GM19351 (cell line): Measurements from ENCODE around the gene PCP4L1.
"Not testable (repeated sequence)": the region's sequence is repeated elsewhere in the genome, so short reads cannot be mapped to it uniquely, and the experiment has no call there.

ENCODE experiments used
- ATAC-seq: cut with Tn5 transposase; IDR thresholded peaks from one replicate; pipeline ENCODE4 v1.9.1; 2021; ENCODE audit warnings: mild to moderate bottlenecking, moderate library complexity; ENCODE audit not compliant: unreplicated experiment

PCP4L1 gene

DNA sequence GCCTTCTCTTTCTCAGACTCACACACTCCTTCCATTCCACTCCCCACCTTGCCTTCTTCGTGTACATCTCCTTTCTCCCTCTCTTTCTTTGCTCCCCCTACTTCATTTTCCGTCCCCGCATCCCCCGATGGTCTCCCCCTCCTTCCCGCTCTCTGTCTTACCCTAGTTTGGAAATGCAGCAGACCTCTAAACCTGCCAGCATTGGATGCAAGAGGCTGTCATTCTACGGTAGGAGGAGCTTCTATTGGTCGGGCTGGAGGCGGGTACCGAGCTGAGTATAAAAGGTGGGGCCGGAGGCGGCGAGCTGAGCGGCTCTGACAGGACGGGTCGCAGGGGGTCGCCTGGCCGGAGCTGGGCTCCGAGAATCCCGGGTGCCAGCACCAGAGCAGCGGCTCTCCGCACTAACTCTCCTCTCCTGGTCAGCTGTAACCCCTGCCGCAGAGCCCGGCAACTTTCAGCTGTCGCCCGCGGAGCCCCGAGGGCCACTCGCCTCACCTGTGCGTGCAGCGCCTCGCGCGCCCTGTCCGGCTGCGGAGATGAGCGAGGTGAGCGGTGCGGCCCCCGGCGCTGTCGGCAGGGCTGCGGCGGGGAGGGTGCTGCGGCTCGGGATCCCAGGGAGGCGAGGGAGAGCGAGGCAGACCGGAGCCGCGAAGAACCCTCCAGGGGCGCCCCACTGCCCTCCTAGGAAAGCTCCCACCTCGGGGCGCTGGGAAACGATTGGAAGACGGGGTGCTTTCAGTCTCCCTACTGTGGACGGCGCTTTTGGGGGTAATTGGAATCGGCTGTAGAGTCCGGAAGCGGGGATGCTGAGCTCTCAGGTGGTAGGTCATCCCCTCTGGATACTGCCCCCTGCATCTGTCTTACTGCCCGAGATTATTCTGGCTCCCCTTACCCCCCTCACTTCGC lies at the start of gene PCP4L1:
Gene PCP4L1 (plus strand): TSS at position 307 of the 906 bp plus-strand sequence. CDS start 230 bp downstream, at position 537.
- ATAC-seq, result peak; percentile 53

DNA sequence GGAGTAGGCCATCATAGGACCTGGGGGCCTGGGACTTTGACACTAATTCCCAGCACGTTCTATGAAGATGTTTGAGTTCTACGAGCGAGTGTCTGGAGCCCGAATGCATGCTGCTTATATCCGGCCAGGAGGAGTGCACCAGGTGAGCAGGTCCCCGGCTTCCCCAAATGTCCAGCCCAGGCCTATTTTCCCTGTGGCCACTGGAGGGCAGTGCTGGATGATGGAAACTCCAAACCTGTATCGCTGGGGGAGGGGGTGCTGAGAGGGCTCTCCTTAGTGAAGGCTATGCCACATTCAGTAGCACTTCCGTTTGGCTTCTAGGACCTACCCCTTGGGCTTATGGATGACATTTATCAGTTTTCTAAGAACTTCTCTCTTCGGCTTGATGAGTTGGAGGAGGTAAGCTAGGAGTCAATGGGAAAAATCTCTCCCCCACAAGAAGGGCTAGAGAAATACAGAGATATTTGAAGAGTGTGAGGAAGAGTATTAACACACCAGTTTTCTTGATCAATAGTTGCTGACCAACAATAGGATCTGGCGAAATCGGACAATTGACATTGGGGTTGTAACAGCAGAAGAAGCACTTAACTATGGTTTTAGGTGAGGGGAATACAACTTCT lies 48.6 kb upstream of the PCP4L1 start:
- ATAC-seq, result no peak

DNA sequence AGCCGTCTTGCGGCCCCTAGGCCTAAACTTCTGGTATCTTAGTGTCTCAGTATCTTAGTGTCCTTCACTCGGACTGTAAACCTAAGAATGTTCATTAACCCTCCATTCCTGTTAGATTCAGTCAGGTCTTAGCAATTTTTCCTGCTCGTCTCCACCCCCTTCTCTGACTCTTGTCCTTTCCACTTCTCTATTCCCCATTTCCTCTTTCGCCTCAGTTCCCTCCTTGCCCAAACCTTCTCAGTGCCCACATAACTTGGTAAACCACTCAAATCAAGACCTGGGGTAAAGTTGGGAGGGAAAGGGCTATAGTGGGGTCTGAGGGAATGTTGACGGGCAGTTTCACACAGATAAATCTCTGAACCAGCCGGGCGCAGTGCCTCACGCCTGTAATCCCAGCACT lies 44.2 kb upstream of the PCP4L1 start:
- ATAC-seq, result no peak

DNA sequence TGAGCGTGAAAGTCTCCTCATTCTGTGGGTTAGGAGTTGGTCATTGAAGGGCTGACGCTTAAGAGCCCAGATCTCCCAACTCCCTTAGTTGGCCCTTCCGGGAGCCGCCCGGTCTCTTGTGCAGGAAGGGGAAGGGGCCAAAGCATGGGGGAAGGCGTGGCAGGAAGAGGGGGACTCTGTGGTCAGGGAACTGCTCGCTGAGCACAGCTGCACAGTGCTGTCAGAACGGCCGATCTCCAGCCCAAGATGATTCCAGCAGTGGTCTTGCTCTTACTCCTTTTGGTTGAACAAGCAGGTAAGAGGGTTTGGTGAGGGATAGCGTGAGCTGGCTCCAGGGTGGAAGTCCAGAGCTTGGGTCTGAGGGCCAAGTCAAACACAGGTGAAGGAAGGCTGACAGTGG lies 43.5 kb upstream of the PCP4L1 start, which contains the start of gene FCER1G:
Gene FCER1G (plus strand): TSS at position 220 of the 400 bp plus-strand sequence. CDS start 27 bp downstream, at position 247.
- ATAC-seq, result no peak

DNA sequence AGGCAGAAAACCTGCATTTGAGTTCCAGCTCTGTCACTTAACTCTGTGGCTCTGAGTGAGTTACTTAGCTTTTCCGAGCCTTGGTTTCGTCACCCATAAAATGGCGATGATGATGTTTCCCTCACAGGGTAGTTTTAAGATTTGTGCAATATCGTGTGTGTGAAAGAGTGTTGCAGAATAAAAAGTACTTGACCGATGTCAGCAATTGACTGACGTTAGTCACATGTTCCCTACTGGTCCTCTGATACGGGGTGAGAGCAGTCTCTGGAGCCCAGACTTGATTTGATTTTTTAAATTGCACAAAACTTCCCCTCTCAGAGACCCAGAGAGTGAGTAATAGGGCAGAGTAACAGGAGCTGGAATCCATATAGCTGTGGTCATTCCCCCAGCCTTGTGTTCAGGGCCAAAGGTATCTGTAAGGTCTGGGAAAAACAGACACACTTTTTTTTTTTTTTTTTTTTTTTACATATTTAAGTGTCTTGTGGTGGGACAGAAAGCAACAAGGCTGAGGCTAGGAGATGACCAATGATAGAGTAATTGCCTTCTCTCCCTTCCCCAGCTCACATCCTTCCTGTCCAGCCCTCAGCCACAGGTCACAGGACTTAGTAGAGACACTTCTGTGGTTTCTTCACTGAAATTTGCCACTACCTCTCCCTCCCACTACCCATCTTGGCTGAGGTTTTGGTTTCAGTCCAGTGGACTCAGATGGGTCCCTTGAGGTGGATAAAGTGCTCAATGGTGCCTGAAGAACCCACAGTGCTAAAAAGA lies 41.4 kb upstream of the PCP4L1 start:
- ATAC-seq, result peak; percentile 94

DNA sequence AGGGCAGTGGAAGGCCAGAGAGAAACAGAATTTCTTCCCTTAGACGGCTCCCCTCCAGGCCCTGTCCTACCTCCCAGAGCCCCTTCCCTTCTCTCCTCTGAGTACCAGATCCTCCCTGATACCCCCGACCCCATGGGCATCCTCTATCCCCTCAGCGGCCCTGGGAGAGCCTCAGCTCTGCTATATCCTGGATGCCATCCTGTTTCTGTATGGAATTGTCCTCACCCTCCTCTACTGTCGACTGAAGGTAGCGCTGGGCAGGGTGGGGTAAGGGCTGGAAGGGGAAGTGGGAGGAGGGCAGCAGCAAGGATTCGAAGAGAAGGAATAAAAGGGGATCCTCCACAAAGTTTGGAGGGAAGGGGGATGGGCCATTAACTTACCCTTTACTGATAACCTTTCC lies 40.7 kb upstream of the PCP4L1 start:
- ATAC-seq, result no peak

DNA sequence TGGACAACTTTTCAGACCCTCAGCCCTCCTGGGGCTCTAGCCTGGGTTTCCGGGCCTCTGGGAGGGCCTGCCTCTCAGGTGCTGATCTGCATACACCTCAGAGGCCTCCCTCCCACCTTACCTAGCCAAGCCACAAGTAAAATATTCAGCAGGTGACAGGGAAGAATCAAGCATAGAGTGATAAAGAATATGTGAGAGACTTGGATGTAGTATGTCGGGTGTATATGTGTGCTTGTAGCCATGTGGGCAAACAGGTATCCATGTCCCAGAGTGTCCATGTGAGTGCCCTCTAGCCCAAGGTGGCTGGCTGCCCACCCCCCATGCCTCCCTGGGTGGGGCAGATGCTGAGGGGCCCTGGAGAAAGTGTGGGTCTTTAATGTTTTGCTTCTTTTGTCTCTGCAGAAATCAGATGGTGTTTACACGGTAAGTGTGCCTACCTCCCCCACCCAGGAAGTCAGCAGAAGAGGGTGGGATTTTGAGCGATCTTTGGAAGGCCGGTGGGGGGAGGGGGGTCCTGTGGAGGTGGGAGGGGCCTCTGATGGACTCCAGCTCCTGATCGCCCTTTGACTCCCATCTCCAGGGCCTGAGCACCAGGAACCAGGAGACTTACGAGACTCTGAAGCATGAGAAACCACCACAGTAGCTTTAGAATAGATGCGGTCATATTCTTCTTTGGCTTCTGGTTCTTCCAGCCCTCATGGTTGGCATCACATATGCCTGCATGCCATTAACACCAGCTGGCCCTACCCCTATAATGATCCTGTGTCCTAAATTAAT lies 40.1 kb upstream of the PCP4L1 start:
- ATAC-seq, result no peak

DNA sequence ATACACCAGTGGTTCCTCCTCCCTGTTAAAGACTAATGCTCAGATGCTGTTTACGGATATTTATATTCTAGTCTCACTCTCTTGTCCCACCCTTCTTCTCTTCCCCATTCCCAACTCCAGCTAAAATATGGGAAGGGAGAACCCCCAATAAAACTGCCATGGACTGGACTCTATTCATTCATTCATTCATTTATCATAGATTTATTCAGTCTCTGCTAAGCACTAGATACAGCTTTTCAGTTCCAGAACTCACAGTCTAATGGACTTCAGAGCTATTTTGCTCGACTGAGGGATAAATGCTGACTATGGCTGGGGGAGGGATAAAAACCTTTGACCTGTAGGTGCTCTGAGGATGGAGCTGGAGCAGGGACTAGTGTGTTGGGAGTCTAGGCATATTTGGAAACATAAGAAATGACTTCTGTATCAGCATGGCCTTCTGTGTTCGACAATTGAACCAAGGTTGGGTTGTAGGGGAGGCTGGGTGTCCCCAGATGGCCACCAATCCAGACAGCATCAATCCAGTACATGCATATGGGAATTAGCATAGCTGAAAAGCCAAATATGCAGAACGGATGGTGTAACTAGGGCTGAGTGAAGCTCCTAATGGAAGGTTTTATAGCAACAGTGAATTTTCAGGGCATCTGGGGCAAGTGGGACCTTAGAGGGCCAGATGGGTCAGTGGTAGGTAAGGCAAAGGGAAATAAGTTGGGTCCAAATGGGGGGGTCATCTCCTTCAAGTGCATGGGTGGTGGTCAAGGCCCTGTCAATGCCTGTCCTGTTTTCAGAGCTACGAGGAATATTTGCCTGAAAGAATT lies 39.3 kb upstream of the PCP4L1 start:
- ATAC-seq, result no peak

DNA sequence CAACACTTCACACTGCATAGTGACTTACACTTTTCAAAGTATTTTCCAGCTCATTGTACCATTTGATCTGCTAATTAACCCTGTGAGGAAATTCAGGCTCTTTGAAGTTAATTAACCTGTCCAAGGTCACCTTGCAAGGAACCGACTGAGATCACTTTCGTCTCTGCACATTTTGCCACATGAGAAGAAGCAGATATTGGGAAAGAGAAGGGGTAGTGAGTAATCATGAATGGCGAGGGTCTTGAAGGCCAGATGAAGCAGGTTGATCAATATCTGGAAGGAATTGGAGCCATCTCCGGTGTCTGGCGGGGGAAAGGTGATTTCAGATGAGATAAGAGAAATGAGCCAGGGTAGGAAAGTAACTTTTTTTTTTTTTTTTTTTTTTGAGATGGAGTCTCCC lies 38.5 kb upstream of the PCP4L1 start:
- ATAC-seq, result no peak

DNA sequence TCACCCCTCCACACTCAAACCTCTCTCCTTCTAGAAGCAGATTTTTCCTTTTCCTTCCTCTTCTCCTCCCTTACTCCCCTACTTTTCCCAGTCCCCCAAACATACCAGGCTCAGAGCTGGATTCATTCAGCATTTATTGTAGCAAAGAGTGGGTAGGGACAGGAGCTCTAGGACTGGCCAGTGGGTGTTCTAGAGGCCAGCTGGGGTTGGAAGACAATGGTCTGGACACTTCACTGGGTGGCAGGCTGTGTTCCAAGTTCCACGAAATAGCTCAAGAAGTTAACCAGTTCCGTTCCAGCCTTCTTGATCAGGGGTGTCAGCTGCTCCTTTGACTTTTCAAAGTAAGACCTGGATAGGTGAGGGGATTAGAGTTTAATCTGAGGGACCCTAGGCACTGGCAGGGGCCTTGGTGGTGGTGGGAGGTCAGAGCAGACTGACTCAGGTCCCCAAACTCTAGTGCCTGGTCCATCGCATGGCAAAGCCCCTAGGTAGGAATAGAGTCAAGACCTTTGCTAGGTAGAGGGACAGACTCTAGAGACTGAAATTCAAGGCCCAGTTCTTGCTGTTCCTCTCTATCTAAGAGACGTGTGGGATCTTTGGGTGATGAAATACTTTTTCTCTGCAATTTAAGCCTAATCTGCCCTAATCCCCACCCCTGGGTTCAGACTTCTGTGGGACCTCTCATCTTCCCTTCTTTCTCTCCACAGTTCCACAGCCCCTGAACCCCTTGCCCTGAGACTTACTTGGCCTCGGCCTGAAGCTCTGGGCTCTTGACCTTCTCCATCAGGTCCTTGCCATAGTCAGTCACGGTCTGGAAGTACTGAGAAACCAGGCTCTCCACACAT lies 36.1 kb upstream of the PCP4L1 start:
- ATAC-seq, result no peak

DNA sequence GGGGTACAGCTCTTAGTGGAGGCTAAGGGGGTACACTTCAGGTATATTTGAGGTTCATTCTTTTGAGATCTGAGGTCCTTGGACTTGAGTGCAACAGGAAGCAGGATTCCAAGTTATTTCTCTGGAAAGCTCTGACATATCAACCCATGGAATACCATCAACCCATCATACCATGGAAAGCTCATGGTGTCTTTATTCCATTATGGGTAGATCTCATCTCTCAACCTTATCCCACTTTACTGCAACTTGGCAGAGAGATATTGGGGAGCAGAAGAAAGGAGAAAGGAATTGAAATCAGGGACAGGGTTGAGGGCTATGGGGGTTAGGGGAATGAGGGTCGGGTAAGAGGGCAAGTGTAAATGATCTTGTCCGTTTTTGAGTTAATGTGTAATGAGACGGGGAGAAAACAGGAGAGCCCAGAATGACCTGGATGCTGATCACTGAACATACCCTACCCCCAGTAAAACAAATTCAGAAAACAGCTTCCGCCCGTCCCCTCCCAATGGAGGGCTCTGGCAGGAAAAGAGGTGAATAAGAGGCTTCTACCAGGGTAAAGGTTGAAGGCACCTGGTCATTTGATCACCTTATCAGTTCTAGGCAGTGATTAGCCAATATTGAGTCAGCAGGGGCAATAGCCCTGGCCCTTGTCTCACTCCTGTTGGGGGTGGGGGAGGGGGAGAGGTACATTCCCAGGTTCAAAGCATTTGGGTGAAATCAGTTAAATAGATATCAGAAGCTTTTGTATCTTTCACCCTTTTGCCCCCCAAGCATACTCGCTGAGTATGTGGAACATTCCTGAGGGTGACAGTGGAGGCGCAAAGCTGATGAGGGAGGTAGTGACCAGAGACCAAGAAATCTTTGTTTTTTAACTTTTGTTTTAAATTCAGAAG lies 34.5 kb upstream of the PCP4L1 start:
- ATAC-seq, result no peak

DNA sequence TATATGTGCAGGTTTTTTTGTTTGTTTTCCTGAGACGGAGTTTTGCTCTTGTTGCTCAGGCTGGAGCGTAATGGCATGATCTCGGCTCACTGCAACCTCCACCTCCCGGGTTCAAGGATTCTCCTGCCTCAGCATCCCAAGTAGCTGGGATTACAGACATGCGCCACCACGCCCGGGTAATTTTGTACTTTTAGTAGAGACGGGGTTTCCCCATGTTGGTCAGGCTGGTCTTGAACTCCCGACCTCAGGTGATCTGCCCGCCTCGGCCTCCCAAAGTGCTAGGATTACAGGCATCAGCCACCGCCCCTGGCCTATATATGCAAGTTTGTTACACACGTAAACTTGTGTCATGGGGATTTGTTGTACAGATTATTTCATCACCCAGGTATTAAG lies 33.9 kb upstream of the PCP4L1 start:
- not testable (repeated sequence) for ATAC-seq

DNA sequence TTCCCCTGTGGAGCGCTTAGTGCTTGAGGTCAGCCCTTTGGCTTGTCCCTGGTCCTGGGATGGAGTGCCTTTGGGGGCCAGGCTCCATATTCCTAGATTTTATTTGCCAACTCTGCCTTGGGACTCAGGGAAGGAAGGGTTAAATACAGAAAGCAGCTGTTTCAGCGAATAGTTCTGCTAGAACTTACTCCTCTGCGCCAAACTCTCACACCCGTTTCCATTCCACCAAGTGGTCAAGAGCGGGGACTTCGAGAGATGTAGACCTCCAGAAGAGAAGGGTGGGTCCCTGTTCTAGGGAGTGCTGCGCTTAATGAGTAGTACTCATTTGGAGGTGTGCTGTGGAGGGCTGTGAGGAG lies 33.4 kb upstream of the PCP4L1 start:
- no peak for ATAC-seq

DNA sequence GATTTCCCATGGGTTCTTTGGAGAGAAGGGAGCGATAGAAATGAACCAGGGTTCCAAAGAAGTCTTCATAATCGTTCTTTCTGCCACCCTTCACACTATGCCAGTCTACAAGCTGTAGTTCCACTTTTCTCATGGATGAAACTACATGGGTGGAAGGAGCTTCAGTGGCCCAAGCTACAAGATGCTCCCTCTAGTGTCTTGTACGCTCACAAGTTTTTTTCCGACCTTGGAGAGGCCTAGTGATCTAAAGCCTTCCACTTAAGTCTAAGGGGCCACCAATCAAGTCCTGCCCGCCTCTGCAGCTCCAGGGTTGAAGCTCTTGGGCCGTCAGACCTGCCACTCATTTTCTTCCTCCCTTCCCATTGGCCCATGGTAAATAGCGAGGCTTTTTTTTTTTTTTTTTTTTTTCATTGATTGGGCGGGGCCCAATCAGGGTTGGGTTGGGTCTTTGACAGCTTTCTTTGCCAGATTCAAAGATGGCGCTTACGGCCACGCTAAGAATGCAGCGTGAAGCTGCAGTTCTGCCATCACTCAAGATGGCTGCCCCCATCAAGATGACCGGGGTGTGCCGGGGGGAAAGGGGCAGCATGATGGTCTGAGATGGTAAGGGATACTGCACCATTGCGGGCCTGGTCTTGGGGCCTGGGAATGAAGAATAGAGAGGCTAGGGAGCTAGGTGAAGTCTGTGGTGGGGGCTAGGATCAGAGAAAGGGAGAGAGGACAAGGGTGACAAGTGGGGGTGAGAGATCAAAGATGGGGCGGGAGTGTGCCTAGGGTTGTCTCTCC lies 32.8 kb upstream of the PCP4L1 start, which contains the start of gene TOMM40L:
Gene TOMM40L (plus strand): TSS at position 527 of the 786 bp plus-strand sequence. CDS start 430 bp downstream, outside the sequence.
- ATAC-seq, result peak; percentile 96

DNA sequence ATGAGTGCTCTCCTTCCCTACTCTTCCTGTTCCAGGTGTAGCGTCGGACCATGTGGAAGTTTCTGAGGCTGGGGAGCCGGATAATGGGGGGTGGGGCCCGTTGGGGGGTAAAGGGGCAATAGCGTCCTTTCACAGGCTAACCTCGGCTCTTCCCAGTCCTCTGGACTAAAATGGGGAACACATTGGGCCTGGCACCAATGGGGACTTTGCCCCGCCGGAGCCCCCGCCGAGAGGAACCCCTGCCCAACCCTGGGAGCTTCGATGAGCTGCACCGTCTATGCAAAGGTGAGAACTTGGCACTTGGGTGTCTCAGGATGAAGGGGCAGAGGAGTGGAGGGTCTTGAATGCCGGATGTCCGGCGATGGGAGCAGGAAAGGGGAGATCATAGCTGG lies 32.2 kb upstream of the PCP4L1 start:
- no peak for ATAC-seq

DNA sequence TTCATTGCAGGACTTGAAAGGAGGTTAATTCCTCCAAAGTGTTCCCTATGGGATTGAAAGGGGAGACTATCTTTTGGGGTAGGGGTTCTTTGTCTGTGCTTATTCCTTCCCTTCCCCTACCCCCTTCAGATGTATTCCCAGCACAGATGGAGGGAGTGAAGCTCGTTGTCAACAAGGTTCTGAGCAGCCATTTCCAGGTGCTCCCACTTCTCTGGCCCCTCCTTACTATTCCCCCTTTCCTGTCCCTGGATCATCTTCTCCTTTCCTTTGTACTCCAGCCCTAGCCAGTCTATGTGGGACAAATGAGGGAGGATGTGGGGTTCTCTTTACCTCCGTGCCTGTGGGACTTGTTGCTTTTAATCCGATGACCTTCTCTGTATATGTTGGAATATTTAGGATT lies 31.8 kb upstream of the PCP4L1 start:
- ATAC-seq, result no peak
